HG03139 (cell line): ENCODE results near the gene RELN.

Experiments
- ATAC-seq: cut with Tn5 transposase; IDR thresholded peaks from one replicate; pipeline ENCODE4 v1.9.1; 2021; ENCODE audit not compliant: unreplicated experiment

RELN gene

GRCh38 chr7:103644319-103644718 lies 345.1 kb downstream of the RELN start:
- ATAC-seq: no peak

- no peak for ATAC-seq
These were observed 349.3 kb downstream of the RELN start for GRCh38 chr7:103640031-103640779.

GRCh38 chr7:103637726-103638125 lies 351.7 kb downstream of the RELN start:
- no peak for ATAC-seq

GRCh38 chr7:103637094-103637493 lies 352.4 kb downstream of the RELN start:
- no peak for ATAC-seq

- no peak for ATAC-seq
These were observed 353.3 kb downstream of the RELN start for GRCh38 chr7:103636153-103636552.

- ATAC-seq: no peak
These were observed 356.5 kb downstream of the RELN start for GRCh38 chr7:103632972-103633371.

GRCh38 chr7:103632005-103632639 lies 357.3 kb downstream of the RELN start:
- ATAC-seq: no peak

GRCh38 chr7:103630318-103630717 lies 359.1 kb downstream of the RELN start:
- no peak for ATAC-seq

GRCh38 chr7:103628742-103629141 lies 360.7 kb downstream of the RELN start:
- no peak for ATAC-seq

GRCh38 chr7:103626776-103627175 lies 362.7 kb downstream of the RELN start:
- no peak for ATAC-seq

- ATAC-seq: no peak
These were observed 367.2 kb downstream of the RELN start for GRCh38 chr7:103622274-103622673.

- no peak for ATAC-seq
These were observed 375.5 kb downstream of the RELN start for GRCh38 chr7:103613655-103614642.

- ATAC-seq: no peak
These were observed 379.7 kb downstream of the RELN start for GRCh38 chr7:103609778-103610177.

GRCh38 chr7:103605640-103606039 lies 383.8 kb downstream of the RELN start:
- no peak for ATAC-seq

- no peak for ATAC-seq
These were observed 391.0 kb downstream of the RELN start for GRCh38 chr7:103598326-103598905.

- ATAC-seq: no peak
These were observed 391.9 kb downstream of the RELN start for GRCh38 chr7:103597606-103598005.

GRCh38 chr7:103594186-103594585 lies 395.3 kb downstream of the RELN start:
- ATAC-seq: no peak

- no peak for ATAC-seq
These were observed 395.8 kb downstream of the RELN start for GRCh38 chr7:103593691-103594090.

- no peak for ATAC-seq
These were observed 396.6 kb downstream of the RELN start for GRCh38 chr7:103592844-103593243.

- no peak for ATAC-seq
These were observed 397.3 kb downstream of the RELN start for GRCh38 chr7:103592187-103592586.

- ATAC-seq: no peak
These were observed 409.4 kb downstream of the RELN start for GRCh38 chr7:103580031-103580430.
